ENCODE results near the gene CTXND1.

- no peak for TF ChIP-seq CTCF (IDR thresholded peaks at IDR 0.05; ENCODE audit: control extremely low read depth in 1 of 3, insufficient read depth in 1 of 3, low read depth in 1 of 3, low read length in 3 of 3)
- TF ChIP-seq POLR2A (IDR thresholded peaks at IDR 0.05; ENCODE audit: control extremely low read depth in 1 of 2, low read depth in 2 of 2, low read length in 2 of 2) = no peak
- TF ChIP-seq EZH2 (IDR thresholded peaks at IDR 0.05; ENCODE audit: low read depth, low read length, severe bottlenecking) = no peak
- no peak for TF ChIP-seq RAD21 (IDR thresholded peaks at IDR 0.05 in 1 of 2, conservative IDR thresholded peaks at IDR 0.05 in 1 of 2; ENCODE audit: low read depth in 2 of 2, low read length in 2 of 2)
- no peak for TF ChIP-seq POLR2AphosphoS5 (IDR thresholded peaks at IDR 0.05; ENCODE audit: low read depth, low read length)
- no peak for TF ChIP-seq SP2 (IDR thresholded peaks at IDR 0.05; ENCODE audit: low read length)
- no peak for TF ChIP-seq ATF3 (IDR thresholded peaks at IDR 0.05; ENCODE audit: insufficient read depth, low read depth, low read length)
- no peak for TF ChIP-seq CHD1 (IDR thresholded peaks at IDR 0.05; ENCODE audit: low read depth, low read length)
- TF ChIP-seq EP300 (IDR thresholded peaks at IDR 0.05; ENCODE audit: borderline replicate concordance in 1 of 2, low read depth in 2 of 2, low read length in 2 of 2) = no peak
- TF ChIP-seq CHD2 (IDR thresholded peaks at IDR 0.05; ENCODE audit: low read length) = no peak
- no peak for TF ChIP-seq TAF7 (optimal IDR thresholded peaks at IDR 0.05; ENCODE audit: borderline replicate concordance, low read depth, low read length)
- TF ChIP-seq TBP (IDR thresholded peaks at IDR 0.05; ENCODE audit: low read depth, low read length) = no peak
- TF ChIP-seq RNF2 (IDR thresholded peaks at IDR 0.05; ENCODE audit: borderline replicate concordance, low read depth, low read length, missing control alignments, poor library complexity, severe bottlenecking) = no peak
- no peak for TF ChIP-seq KDM5A (IDR thresholded peaks at IDR 0.05; ENCODE audit: low read length)
Observed at GRCh38 chr15:80183306-80183705, 68.7 kb downstream of the CTXND1 start.

Data from H1 (cell line).